A673 (cell line): ENCODE results near the gene QSOX2. TPM values are rescaled to one million over a fixed set of nuclear protein-coding genes. Genes with fewer than 3 reads are reported as not detected.

Source experiments
- BruUV-seq: library from RNA; stranded (reverse); fragments of 400-500 nt; replicated peaks from 2 replicates; lab custom pipeline; 2021; lab: Mats Ljungman, UMichigan
- CTCF ChIA-PET: fragments of 300-600 bp; sonication (Branson Sonifier 250); formaldehyde crosslinking; loops from one replicate; lab custom pipeline; 2022; ENCODE audit warnings: antibody characterized with exemption; lab: Charles Lee
- POLR2A ChIA-PET: fragments of 300-600 bp; sonication (Branson Sonifier 250); formaldehyde crosslinking; loops from one replicate; lab custom pipeline; 2022; ENCODE audit warnings: antibody characterized with exemption; ENCODE audit not compliant: low non-redundant PET; lab: Charles Lee
- DNase-seq: peaks from one replicate; pipeline ENCODE4 v3.0.0-alpha.2; 2015; ENCODE audit warnings: low spot score
- H3K27ac ChIP-seq: fragments of 200-600 bp; sonication (generic); 2 replicates; pipeline ENCODE4 v1.5.1; 2016; ENCODE audit warnings: mixed run types, low read depth, mild to moderate bottlenecking, mixed read lengths, antibody characterized with exemption, low read length; ENCODE audit not compliant: poor library complexity, severe bottlenecking
- H3K27me3 ChIP-seq: fragments of 200-600 bp; sonication (generic); replicated peaks from 2 replicates; pipeline ENCODE4 v1.6.1; 2017; ENCODE audit warnings: mixed run types, low read depth, mild to moderate bottlenecking, mixed read lengths, antibody characterized with exemption, low read length; ENCODE audit not compliant: insufficient read depth, poor library complexity
- H3K36me3 ChIP-seq: fragments of 200-600 bp; sonication (generic); 2 replicates; pipeline ENCODE4 v1.6.1; 2016; ENCODE audit warnings: mixed run types, mild to moderate bottlenecking, mixed read lengths, antibody characterized with exemption, low read length; ENCODE audit not compliant: insufficient read depth, poor library complexity, severe bottlenecking
- H3K4me1 ChIP-seq: fragments of 200-600 bp; sonication (generic); 2 replicates; pipeline ENCODE4 v1.6.1; 2017; ENCODE audit warnings: mixed run types, mild to moderate bottlenecking, mixed read lengths, antibody characterized with exemption, low read length; ENCODE audit not compliant: insufficient read depth, poor library complexity, severe bottlenecking
- H3K4me3 ChIP-seq: fragments of 200-600 bp; sonication (generic); 2 replicates; pipeline ENCODE4 v1.5.1; 2016; ENCODE audit warnings: low read depth, mixed run types, mild to moderate bottlenecking, mixed read lengths, low read length; ENCODE audit not compliant: poor library complexity, severe bottlenecking
- H3K9me3 ChIP-seq: fragments of 200-600 bp; sonication (generic); 2 replicates; pipeline ENCODE4 v1.6.1; 2016; ENCODE audit warnings: mixed run types, low read depth, mild to moderate bottlenecking, mixed read lengths, antibody characterized with exemption, low read length; ENCODE audit not compliant: poor library complexity, severe bottlenecking
- EZH2 ChIP-seq: fragments of 200-600 bp; sonication (generic); IDR thresholded peaks from 2 replicates; pipeline ENCODE4 v1.6.1; 2017; ENCODE audit warnings: borderline replicate concordance, low read depth, mild to moderate bottlenecking, mixed read lengths, antibody characterized with exemption, low read length; ENCODE audit not compliant: poor library complexity, severe bottlenecking
- intact Hi-C: fragments of 100-400 bp; cut with micrococcal nuclease; formaldehyde crosslinking; loops from one replicate; pipeline ENCODE4 v1.10.0; 2022; ENCODE audit not compliant: unreplicated experiment
- total RNA-seq: library from RNA; stranded (reverse); gene quantifications from 2 replicates; pipeline ENCODE4 v1.2.3, GENCODE V29; 2021
- TF ChIP-seq, protein P1 (sequence below): fragments of 300-800, 200-600 bp; sonication (generic); conservative IDR thresholded peaks from 2 replicates; pipeline ENCODE4 v1.5.1; 2017; ENCODE audit warnings: low read depth, mild to moderate bottlenecking, antibody characterized with exemption, low read length, moderate library complexity, mixed read lengths

The QSOX2 gene
- total RNA-seq, 1 experiment from 2014 or later: 43.7 TPM

DNA sequence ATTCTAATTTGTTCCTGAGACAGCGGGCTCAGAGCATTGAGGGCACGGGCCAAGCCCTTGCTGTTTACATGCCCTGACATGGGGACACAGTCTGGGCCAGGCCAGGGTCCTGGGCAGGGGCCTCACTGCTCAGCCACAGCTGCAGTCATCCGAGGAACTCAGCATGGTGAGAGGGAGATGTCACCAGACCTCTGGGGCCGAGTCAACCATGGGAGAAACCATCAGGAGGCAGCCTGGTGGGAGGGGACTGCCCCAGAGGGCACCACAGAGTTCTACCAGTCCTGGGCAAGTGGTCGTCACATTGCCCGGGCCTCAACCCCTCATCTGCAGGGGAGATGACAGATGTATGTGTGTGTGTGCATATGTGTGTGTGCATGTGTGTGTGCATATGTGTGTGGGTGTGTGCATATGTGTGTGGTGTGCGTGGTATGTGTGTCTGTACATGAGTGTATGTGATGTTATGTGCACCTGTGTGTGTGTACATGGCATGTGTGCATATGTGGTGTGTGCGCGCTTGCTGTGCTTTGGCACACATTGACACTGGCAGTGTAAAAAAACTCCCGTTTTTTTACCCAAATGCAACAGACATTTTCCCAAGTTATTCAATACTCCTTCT is 84.5 kb downstream of the QSOX2 start:
- no peak overlapping the region for H3K27ac ChIP-seq
- intact Hi-C loops: no loop called here
- ChIA-PET POLR2A (no interaction called here), CTCF (no interaction called here)
- no peaks in the 10 kb centered on the region for H3K9me3 ChIP-seq
- H3K4me3 ChIP-seq: no peak overlapping the region
- no peak for DNase-seq
- no peaks in the 10 kb centered on the region for H3K27me3 ChIP-seq
- H3K4me1 ChIP-seq: no peaks in the 10 kb centered on the region
- H3K36me3 ChIP-seq: no peaks in the 10 kb centered on the region
- TF ChIP-seq EZH2: no peak
- TF ChIP-seq, protein P1, sequence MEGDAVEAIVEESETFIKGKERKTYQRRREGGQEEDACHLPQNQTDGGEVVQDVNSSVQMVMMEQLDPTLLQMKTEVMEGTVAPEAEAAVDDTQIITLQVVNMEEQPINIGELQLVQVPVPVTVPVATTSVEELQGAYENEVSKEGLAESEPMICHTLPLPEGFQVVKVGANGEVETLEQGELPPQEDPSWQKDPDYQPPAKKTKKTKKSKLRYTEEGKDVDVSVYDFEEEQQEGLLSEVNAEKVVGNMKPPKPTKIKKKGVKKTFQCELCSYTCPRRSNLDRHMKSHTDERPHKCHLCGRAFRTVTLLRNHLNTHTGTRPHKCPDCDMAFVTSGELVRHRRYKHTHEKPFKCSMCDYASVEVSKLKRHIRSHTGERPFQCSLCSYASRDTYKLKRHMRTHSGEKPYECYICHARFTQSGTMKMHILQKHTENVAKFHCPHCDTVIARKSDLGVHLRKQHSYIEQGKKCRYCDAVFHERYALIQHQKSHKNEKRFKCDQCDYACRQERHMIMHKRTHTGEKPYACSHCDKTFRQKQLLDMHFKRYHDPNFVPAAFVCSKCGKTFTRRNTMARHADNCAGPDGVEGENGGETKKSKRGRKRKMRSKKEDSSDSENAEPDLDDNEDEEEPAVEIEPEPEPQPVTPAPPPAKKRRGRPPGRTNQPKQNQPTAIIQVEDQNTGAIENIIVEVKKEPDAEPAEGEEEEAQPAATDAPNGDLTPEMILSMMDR: no peak
- BruUV-seq: no TSS peak

DNA sequence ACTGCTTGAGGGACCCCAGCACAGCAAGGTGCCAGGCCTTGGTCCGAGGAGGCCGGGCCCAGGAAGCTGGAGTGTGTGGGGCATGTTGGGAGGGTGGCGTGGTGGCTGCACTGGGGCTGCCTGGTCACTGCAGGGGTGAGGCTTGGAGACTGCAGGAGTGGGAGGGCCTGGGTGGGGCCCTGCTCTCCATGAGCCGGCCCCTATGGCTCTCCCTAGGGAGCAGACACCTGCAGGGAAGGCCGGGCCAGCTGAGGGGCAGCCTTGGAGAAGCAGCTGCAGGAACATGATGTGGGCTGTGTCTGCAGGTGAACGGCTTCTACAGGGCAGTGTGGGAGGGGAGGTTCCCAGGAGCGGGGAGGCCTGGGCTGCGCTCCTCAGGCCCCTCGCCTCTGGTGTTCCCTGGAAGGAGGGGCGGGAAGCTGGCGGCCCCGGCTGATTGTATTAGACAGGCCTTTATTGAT is 85.2 kb downstream of the QSOX2 start:
- no peak for DNase-seq
- Histone ChIP-seq H3K4me3 (no peak overlapping the region), H3K9me3 (no peaks in the 10 kb centered on the region), H3K27ac (no peak overlapping the region), H3K27me3 (no peaks in the 10 kb centered on the region), H3K4me1 (no peaks in the 10 kb centered on the region), H3K36me3 (no peaks in the 10 kb centered on the region)
- ChIA-PET POLR2A (no interaction called here), CTCF (interaction anchor here (0.7 kb wide), 1 partner anchor 22 kb away, joined by 3 read pairs; no protein-coding TSS in a partner anchor)
- BruUV-seq: no TSS peak
- intact Hi-C loops: no loop called here
- TF ChIP-seq, protein P1: no peak
- TF ChIP-seq EZH2: no peak

DNA sequence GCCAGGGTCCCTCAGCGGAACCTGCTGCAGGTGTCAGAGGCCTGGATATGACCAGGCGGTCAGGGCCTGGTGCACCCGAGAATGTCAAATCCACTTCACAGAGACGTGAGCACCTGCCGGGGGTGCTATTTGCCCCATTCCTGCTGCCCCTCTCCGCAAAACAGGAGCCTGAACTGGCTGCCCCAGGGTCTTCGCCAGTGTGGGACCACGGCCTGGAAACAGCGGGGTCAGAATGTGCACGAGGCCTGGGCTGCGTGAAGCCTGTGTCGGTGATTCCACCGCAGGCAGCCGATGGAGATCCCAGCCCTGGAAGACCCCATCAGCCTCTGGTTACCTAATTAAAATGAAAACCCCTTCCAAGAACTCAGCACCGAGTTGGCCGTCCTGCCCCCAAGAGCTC is 85.8 kb downstream of the QSOX2 start:
- ChIA-PET POLR2A (no interaction called here), CTCF (interaction anchor here (0.7 kb wide), 1 partner anchor 22 kb away, joined by 3 read pairs; no protein-coding TSS in a partner anchor)
- intact Hi-C loops: no loop called here
- TF ChIP-seq EZH2: no peak
- TF ChIP-seq, protein P1: no peak
- Histone ChIP-seq H3K36me3 (no peaks in the 10 kb centered on the region), H3K9me3 (no peaks in the 10 kb centered on the region), H3K27ac (no peak overlapping the region), H3K27me3 (no peaks in the 10 kb centered on the region), H3K4me3 (no peak overlapping the region), H3K4me1 (no peaks in the 10 kb centered on the region)
- no TSS peak for BruUV-seq
- no peak for DNase-seq
